Thyroid gland (tissue), 4 donors: ENCODE results near the gene IPMK. TPM values are rescaled to one million over a fixed set of nuclear protein-coding genes. Genes with fewer than 3 reads are reported as not detected.

Experiments used
- DNase-seq, 2 donors: peaks; one replicate each; pipeline ENCODE4 v3.0.0-alpha.2; 2019
- H3K27ac ChIP-seq, 3 donors: fragments of 200-600 bp; sonication (generic); 1 replicate in 2 of 3; 2 replicates in 1 of 3; pipeline ENCODE4 v1.5.1; 2016 to 2019; ENCODE audit warnings: mild to moderate bottlenecking in 1 of 3, moderate library complexity in 1 of 3
- H3K27me3 ChIP-seq: fragments of 200-600 bp; sonication (generic); one replicate; pipeline ENCODE4 v1.5.1; 2019
- H3K36me3 ChIP-seq, 2 donors: fragments of 200-600 bp; sonication (generic); one replicate each; pipeline ENCODE4 v1.5.1; 2016 to 2019
- H3K4me1 ChIP-seq, 2 donors: fragments of 200-600 bp; sonication (generic); one replicate each; pipeline ENCODE4 v1.5.1; 2017 to 2019
- H3K4me3 ChIP-seq, 3 donors: fragments of 200-600 bp; sonication (generic); replicated peaks in 1 of 3; 1 replicate in 2 of 3; 2 replicates in 1 of 3; pipeline ENCODE4 v1.5.1; 2016; ENCODE audit warnings: mild to moderate bottlenecking in 1 of 3
- H3K9me3 ChIP-seq: fragments of 200-600 bp; sonication (generic); one replicate; pipeline ENCODE4 v1.5.1; 2017
- CTCF ChIP-seq, 6 experiments: fragments of 200-600 bp in 3 of 6; fragments of 450-650 bp in 3 of 6; sonication (generic) in 3 of 6; IDR thresholded peaks; one replicate each; pipeline ENCODE4 v1.5.1; 2016 to 2019; ENCODE audit warnings: antibody characterized with exemption in 6 of 6, mild to moderate bottlenecking in 2 of 6, inconsistent platforms in 1 of 6, moderate library complexity in 1 of 6
- POLR2A ChIP-seq, 2 donors: fragments of 450-650 bp; IDR thresholded peaks; one replicate each; pipeline ENCODE4 v1.6.1; 2017; ENCODE audit warnings: antibody characterized with exemption in 2 of 2, mild to moderate bottlenecking in 2 of 2, moderate library complexity in 1 of 2
- WGBS, 2 donors: methylation state at CpG; one replicate each; pipeline ENCODE4 v1.1.5; 2017; 5-methylcytosine and 5-hydroxymethylcytosine counted together
- intact Hi-C: fragments of 100-400 bp; cut with DNase I; formaldehyde crosslinking; loops from one replicate; pipeline ENCODE4 v1.15.1; 2023
- total RNA-seq, 4 donors: library from RNA; depleted of rRNA; stranded (reverse); fragments of >200 nt; gene quantifications; one replicate each; pipeline ENCODE4 v1.2.3, GENCODE V29; 2016

IPMK gene
- total RNA-seq, 4 donors from 2014 or later, result 6.3 to 11.7 (median 8.5) TPM

- Histone ChIP-seq H3K9me3 (no peaks in the 10 kb centered on the region), H3K4me1 (no peaks in the 10 kb centered on the region), H3K4me3 (no peak overlapping the region), H3K36me3 (no peaks in the 10 kb centered on the region), H3K27me3 (no peaks in the 10 kb centered on the region), H3K27ac (no peak overlapping the region)
- no peak for DNase-seq
- TF ChIP-seq POLR2A (IDR thresholded peaks at IDR 0.05), result no peak
- TF ChIP-seq CTCF (IDR thresholded peaks at IDR 0.05), result no peak
- intact Hi-C loops, result no loop called here
- 28 to 36% methylated on average over 2 of the region's 2 CpGs for WGBS, 2 donors
These were observed 91.4 kb downstream of the IPMK start for GRCh38 chr10:58175990-58176900.

GRCh38 chr10:58174831-58175230, 92.9 kb downstream of the IPMK start:
- WGBS, 2 donors, result 91 to 93% methylated on average over 5 of the region's 5 CpGs
- Histone ChIP-seq H3K4me3 (no peak overlapping the region), H3K4me1 (no peaks in the 10 kb centered on the region), H3K27me3 (no peaks in the 10 kb centered on the region), H3K27ac (no peak overlapping the region), H3K36me3 (no peaks in the 10 kb centered on the region), H3K9me3 (no peaks in the 10 kb centered on the region)
- intact Hi-C loops, result no loop called here
- DNase-seq, result no peak
- TF ChIP-seq POLR2A (IDR thresholded peaks at IDR 0.05) (no peak), CTCF (IDR thresholded peaks at IDR 0.05) (no peak)

GRCh38 chr10:58173391-58173790, 94.3 kb downstream of the IPMK start:
- no peak for DNase-seq
- WGBS, 2 donors, result 63 to 75% methylated on average over 2 of the region's 2 CpGs
- Histone ChIP-seq H3K36me3 (no peaks in the 10 kb centered on the region), H3K4me1 (no peaks in the 10 kb centered on the region), H3K27ac (no peak overlapping the region), H3K27me3 (no peaks in the 10 kb centered on the region), H3K4me3 (no peak overlapping the region), H3K9me3 (no peaks in the 10 kb centered on the region)
- TF ChIP-seq CTCF (IDR thresholded peaks at IDR 0.05), result no peak
- TF ChIP-seq POLR2A (IDR thresholded peaks at IDR 0.05), result no peak
- intact Hi-C loops, result no loop called here

GRCh38 chr10:58171146-58171545, 96.5 kb downstream of the IPMK start:
- Histone ChIP-seq H3K27me3 (no peaks in the 10 kb centered on the region), H3K27ac (no peak overlapping the region), H3K4me1 (no peaks in the 10 kb centered on the region), H3K36me3 (no peaks in the 10 kb centered on the region), H3K4me3 (no peak overlapping the region), H3K9me3 (no peaks in the 10 kb centered on the region)
- WGBS, 2 donors, result 77 to 81% methylated on average over 1 of the region's 1 CpG
- DNase-seq, result no peak
- intact Hi-C loops, result no loop called here
- TF ChIP-seq CTCF (IDR thresholded peaks at IDR 0.05) (no peak), POLR2A (IDR thresholded peaks at IDR 0.05) (no peak)

GRCh38 chr10:58164517-58164916, 103.2 kb downstream of the IPMK start:
- no peaks in the 10 kb centered on the region for H3K9me3 ChIP-seq
- H3K27ac ChIP-seq, result no peak overlapping the region
- no peaks in the 10 kb centered on the region for H3K4me1 ChIP-seq
- H3K27me3 ChIP-seq, result no peaks in the 10 kb centered on the region
- no peaks in the 10 kb centered on the region for H3K36me3 ChIP-seq
- 76 to 84% methylated on average over 4 of the region's 4 CpGs for WGBS, 2 donors
- no peak for TF ChIP-seq POLR2A (IDR thresholded peaks at IDR 0.05)
- no peak for TF ChIP-seq CTCF (IDR thresholded peaks at IDR 0.05)
- DNase-seq, result no peak
- intact Hi-C loops, result no loop called here
- H3K4me3 ChIP-seq, result no peak overlapping the region
